Suprapubic skin (tissue), 4 donors: ENCODE data around the gene C18orf63.

Source experiments
- CTCF ChIP-seq, 2 donors: fragments of 200-600 bp in 1 of 2; fragments of 450-650 bp in 1 of 2; sonication (generic) in 1 of 2; IDR thresholded peaks; one replicate each; pipeline ENCODE4 v1.5.1; 2016 to 2019; ENCODE audit warnings: antibody characterized with exemption in 2 of 2, mild to moderate bottlenecking in 1 of 2, moderate library complexity in 1 of 2
- EP300 ChIP-seq: sonication (generic); formaldehyde crosslinking; IDR thresholded peaks from one replicate; pipeline ENCODE4 v1.6.1; 2017; ENCODE audit warnings: antibody characterized with exemption
- POLR2A ChIP-seq, 2 donors: fragments of 450-650 bp; IDR thresholded peaks; one replicate each; pipeline ENCODE4 v1.6.1; 2017; ENCODE audit warnings: antibody characterized with exemption in 2 of 2, mild to moderate bottlenecking in 2 of 2, moderate library complexity in 2 of 2
- POLR2AphosphoS5 ChIP-seq, 3 donors: sonication (generic); formaldehyde crosslinking; IDR thresholded peaks; one replicate each; pipeline ENCODE4 v1.6.1; 2017; ENCODE audit warnings: antibody characterized with exemption in 3 of 3

- no peak for TF ChIP-seq CTCF (IDR thresholded peaks at IDR 0.05)
- no peak for TF ChIP-seq POLR2AphosphoS5 (IDR thresholded peaks at IDR 0.05)
- TF ChIP-seq EP300, result no peak
- TF ChIP-seq POLR2A (IDR thresholded peaks at IDR 0.05), result no peak
Measured at GRCh38 chr18:74299746-74300145, 15.9 kb upstream of the C18orf63 start.
